ENCODE measurements around the gene FYN.

GRCh38 chr6:111738631-111739030, 134.6 kb downstream of the FYN start:
- no peak for TF ChIP-seq POLR2AphosphoS5 (IDR thresholded peaks at IDR 0.05)
- no peak for TF ChIP-seq CTCF (IDR thresholded peaks at IDR 0.05)
